Mesenchymal stem cell (in vitro differentiated cells and primary cell): ENCODE data around the gene C2orf76.

ENCODE experiments used
- DNase-seq: peaks from one replicate; pipeline ENCODE4 v3.0.0-alpha.2; 2013
- H2AFZ ChIP-seq: one replicate; pipeline ENCODE4 v1.6.1; 2013; ENCODE audit warnings: low read depth, mild to moderate bottlenecking, control low read depth, inconsistent platforms, low read length, moderate library complexity
- H2AK5ac ChIP-seq: 2 replicates; pipeline ENCODE4 v1.6.1; 2013; ENCODE audit warnings: low read length, moderate library complexity, mild to moderate bottlenecking, inconsistent platforms; ENCODE audit not compliant: severe bottlenecking
- H2BK120ac ChIP-seq: one replicate; pipeline ENCODE4 v1.6.1; 2013; ENCODE audit warnings: low read depth, mild to moderate bottlenecking, inconsistent platforms, low read length, moderate library complexity
- H2BK12ac ChIP-seq, 2 experiments: one replicate each; pipeline ENCODE4 v1.6.1; 2013; ENCODE audit warnings: inconsistent platforms in 2 of 2, low read length in 2 of 2, mild to moderate bottlenecking in 2 of 2, moderate library complexity in 2 of 2, control low read depth in 1 of 2
- H2BK15ac ChIP-seq: one replicate; pipeline ENCODE4 v1.6.1; 2013; ENCODE audit warnings: mild to moderate bottlenecking, low read depth, inconsistent platforms; ENCODE audit not compliant: poor library complexity, severe bottlenecking
- H2BK5ac ChIP-seq: 2 replicates; pipeline ENCODE4 v1.6.1; 2013; ENCODE audit warnings: low read depth, mild to moderate bottlenecking, low read length, control low read depth, inconsistent platforms; ENCODE audit not compliant: poor library complexity, severe bottlenecking
- H3K14ac ChIP-seq, 2 experiments: one replicate each; pipeline ENCODE4 v1.6.1; 2013; ENCODE audit warnings: inconsistent platforms in 2 of 2, low read length in 2 of 2, control low read depth in 1 of 2, mild to moderate bottlenecking in 1 of 2, moderate library complexity in 1 of 2
- H3K18ac ChIP-seq, 2 experiments: one replicate each; pipeline ENCODE4 v1.6.1; 2013; ENCODE audit warnings: inconsistent platforms in 2 of 2, low read length in 2 of 2, control low read depth in 1 of 2, low read depth in 1 of 2, mild to moderate bottlenecking in 1 of 2
- H3K23ac ChIP-seq, 2 experiments: one replicate each; pipeline ENCODE4 v1.6.1; 2013; ENCODE audit warnings: inconsistent platforms in 2 of 2, low read length in 2 of 2, mild to moderate bottlenecking in 2 of 2, moderate library complexity in 2 of 2, control low read depth in 1 of 2
- H3K27ac ChIP-seq: 2 replicates; pipeline ENCODE4 v1.5.1; 2013; ENCODE audit warnings: mild to moderate bottlenecking, moderate library complexity, low read length, control low read depth, inconsistent platforms; ENCODE audit not compliant: poor library complexity, severe bottlenecking
- H3K27me3 ChIP-seq, 2 experiments: 2 replicates each; pipeline versions ENCODE4 v1.6.1 to v1.7.0; 2013; ENCODE audit warnings: low read length in 2 of 2, mild to moderate bottlenecking in 2 of 2, moderate library complexity in 2 of 2, control low read depth in 1 of 2, inconsistent platforms in 1 of 2; ENCODE audit not compliant: control insufficient read depth in 1 of 2, insufficient read depth in 1 of 2
- H3K36me3 ChIP-seq, 2 experiments: 2 replicates each; pipeline versions ENCODE4 v1.6.1 to v1.7.0; 2013; ENCODE audit warnings: low read length in 2 of 2, control low read depth in 1 of 2, inconsistent platforms in 1 of 2, low read depth in 1 of 2, mild to moderate bottlenecking in 1 of 2; ENCODE audit not compliant: insufficient read depth in 2 of 2, control insufficient read depth in 1 of 2
- H3K4ac ChIP-seq, 2 experiments: one replicate each; pipeline ENCODE4 v1.6.1; 2013; ENCODE audit warnings: inconsistent platforms in 2 of 2, low read length in 2 of 2, mild to moderate bottlenecking in 2 of 2, moderate library complexity in 2 of 2, control low read depth in 1 of 2, low read depth in 1 of 2
- H3K4me1 ChIP-seq: 2 replicates; pipeline ENCODE4 v1.6.1; 2013; ENCODE audit warnings: low read depth, low read length, control low read depth; ENCODE audit not compliant: control insufficient read depth, insufficient read depth
- H3K4me2 ChIP-seq: 2 replicates; pipeline ENCODE4 v1.6.1; 2013; ENCODE audit warnings: low read length, mild to moderate bottlenecking, inconsistent platforms; ENCODE audit not compliant: poor library complexity, severe bottlenecking
- H3K4me3 ChIP-seq, 2 experiments: 2 replicates each; pipeline versions ENCODE4 v1.5.1 to v1.7.0; 2013; ENCODE audit warnings: low read length in 2 of 2, mild to moderate bottlenecking in 2 of 2, control low read depth in 1 of 2, low read depth in 1 of 2; ENCODE audit not compliant: insufficient read depth in 1 of 2
- H3K79me1 ChIP-seq: replicated peaks from 2 replicates; pipeline ENCODE4 v1.6.1; 2013; ENCODE audit warnings: mild to moderate bottlenecking, control low read depth, low read length, inconsistent platforms; ENCODE audit not compliant: poor library complexity, severe bottlenecking
- H3K9ac ChIP-seq: 2 replicates; pipeline ENCODE4 v1.7.0; 2013; ENCODE audit warnings: mild to moderate bottlenecking, low read length, moderate library complexity
- H3K9me3 ChIP-seq: 2 replicates; pipeline ENCODE4 v1.7.0; 2013; ENCODE audit warnings: mild to moderate bottlenecking, low read length; ENCODE audit not compliant: control insufficient read depth
- H4K8ac ChIP-seq: one replicate; pipeline ENCODE4 v1.6.1; 2013; ENCODE audit warnings: inconsistent platforms, mild to moderate bottlenecking, low read length, moderate library complexity
- H4K91ac ChIP-seq: one replicate; pipeline ENCODE4 v1.6.1; 2013; ENCODE audit warnings: mild to moderate bottlenecking, low read length, inconsistent platforms
- WGBS: methylation state at CpG from one replicate; pipeline ENCODE4 v1.1.7; 2013; ENCODE audit warnings: mixed read lengths; 5-methylcytosine and 5-hydroxymethylcytosine counted together

Gene C2orf76

GRCh38 chr2:119341684-119342083, 24.9 kb downstream of the C2orf76 start:
- no peak overlapping the region for H3K18ac ChIP-seq
- WGBS, result no CpG with 5 or more reads among the region's 2 CpGs
- no peak overlapping the region for H2BK15ac ChIP-seq
- H2BK5ac ChIP-seq, result no peak overlapping the region
- H3K4me1 ChIP-seq, result no peaks in the 10 kb centered on the region
- no peak overlapping the region for H2BK120ac ChIP-seq
- DNase-seq, result no peak
- no peak overlapping the region for H3K4ac ChIP-seq
- H3K14ac ChIP-seq, result no peak overlapping the region
- H3K79me1 ChIP-seq, result peaks cover 5% of the 10 kb centered on the region
- H4K8ac ChIP-seq, result no peak overlapping the region
- no peak overlapping the region for H3K4me2 ChIP-seq
- no peaks in the 10 kb centered on the region for H3K27me3 ChIP-seq
- no peak overlapping the region for H2BK12ac ChIP-seq
- H3K9me3 ChIP-seq, result no peaks in the 10 kb centered on the region
- peaks cover 4 to 10% of the 10 kb centered on the region in 2 experiments for H3K36me3 ChIP-seq
- no peak overlapping the region for H3K23ac ChIP-seq
- H2AFZ ChIP-seq, result no peak overlapping the region
- no peak overlapping the region for H3K9ac ChIP-seq
- H4K91ac ChIP-seq, result no peak overlapping the region
- no peak overlapping the region for H2AK5ac ChIP-seq
- no peak overlapping the region for H3K27ac ChIP-seq
- no peak overlapping the region for H3K4me3 ChIP-seq

GRCh38 chr2:119339562-119339923, 27.1 kb downstream of the C2orf76 start:
- no peak overlapping the region for H2AK5ac ChIP-seq
- no peak overlapping the region for H3K4me2 ChIP-seq
- no peak overlapping the region for H3K23ac ChIP-seq
- H3K4me1 ChIP-seq, result no peaks in the 10 kb centered on the region
- no peaks in the 10 kb centered on the region for H3K9me3 ChIP-seq
- H4K8ac ChIP-seq, result no peak overlapping the region
- no peak for DNase-seq
- peaks cover 5% of the 10 kb centered on the region for H3K79me1 ChIP-seq
- no peak overlapping the region for H2BK15ac ChIP-seq
- H2BK120ac ChIP-seq, result no peak overlapping the region
- 96% methylated on average over 4 of the region's 7 CpGs for WGBS
- H2AFZ ChIP-seq, result no peak overlapping the region
- H3K27ac ChIP-seq, result no peak overlapping the region
- no peak overlapping the region for H4K91ac ChIP-seq
- H2BK5ac ChIP-seq, result no peak overlapping the region
- H3K18ac ChIP-seq, result no peak overlapping the region
- no peaks in the 10 kb centered on the region for H3K27me3 ChIP-seq
- H3K36me3 ChIP-seq, result peaks cover 4 to 10% of the 10 kb centered on the region in 2 experiments
- H3K14ac ChIP-seq, result no peak overlapping the region
- H3K4me3 ChIP-seq, result no peak overlapping the region
- H2BK12ac ChIP-seq, result no peak overlapping the region
- H3K9ac ChIP-seq, result no peak overlapping the region
- H3K4ac ChIP-seq, result no peak overlapping the region

GRCh38 chr2:119338826-119339561, 27.6 kb downstream of the C2orf76 start:
- no peak overlapping the region for H3K4ac ChIP-seq
- H4K91ac ChIP-seq, result no peak overlapping the region
- DNase-seq, result no peak
- H2AFZ ChIP-seq, result no peak overlapping the region
- H3K4me3 ChIP-seq, result no peak overlapping the region
- no peaks in the 10 kb centered on the region for H3K9me3 ChIP-seq
- no peak overlapping the region for H3K18ac ChIP-seq
- peaks cover 4 to 12% of the 10 kb centered on the region in 2 experiments for H3K36me3 ChIP-seq
- no peak overlapping the region for H3K14ac ChIP-seq
- no peak overlapping the region for H3K4me2 ChIP-seq
- WGBS, result 85% methylated on average over 6 of the region's 6 CpGs
- no peak overlapping the region for H2BK120ac ChIP-seq
- H3K27me3 ChIP-seq, result no peaks in the 10 kb centered on the region
- H3K4me1 ChIP-seq, result no peaks in the 10 kb centered on the region
- H3K27ac ChIP-seq, result no peak overlapping the region
- H2BK5ac ChIP-seq, result no peak overlapping the region
- peak overlapping the region; percentile 4 for H4K8ac ChIP-seq
- H3K9ac ChIP-seq, result no peak overlapping the region
- H2BK15ac ChIP-seq, result no peak overlapping the region
- no peak overlapping the region for H3K23ac ChIP-seq
- peaks cover 5% of the 10 kb centered on the region for H3K79me1 ChIP-seq
- no peak overlapping the region for H2AK5ac ChIP-seq
- no peak overlapping the region for H2BK12ac ChIP-seq

- Histone ChIP-seq H3K18ac (no peak overlapping the region), H3K4me1 (no peaks in the 10 kb centered on the region), H3K36me3 (peaks cover 4 to 17% of the 10 kb centered on the region in 2 experiments), H3K23ac (no peak overlapping the region), H3K9me3 (no peaks in the 10 kb centered on the region), H3K4ac (no peak overlapping the region), H2BK15ac (no peak overlapping the region), H3K79me1 (peaks cover 5% of the 10 kb centered on the region), H4K91ac (no peak overlapping the region), H2BK5ac (no peak overlapping the region), H3K14ac (no peak overlapping the region), H2BK12ac (no peak overlapping the region), H2AFZ (no peak overlapping the region), H2AK5ac (no peak overlapping the region), H2BK120ac (no peak overlapping the region), H3K4me3 (no peak overlapping the region), H3K4me2 (no peak overlapping the region), H3K27me3 (no peaks in the 10 kb centered on the region), H4K8ac (no peak overlapping the region), H3K27ac (no peak overlapping the region), H3K9ac (no peak overlapping the region)
- 55% methylated on average over 1 of the region's 2 CpGs for WGBS
- no peak for DNase-seq
Measured at GRCh38 chr2:119338272-119338671, 28.4 kb downstream of the C2orf76 start.
